Suppressor macrophage treated with lipopolysaccharide for 4 hours (primary cell): ENCODE data around the gene TAS1R3.

Experiments used
- DNase-seq: peaks from one replicate; pipeline ENCODE4 v3.0.0-alpha.2; 2020

The TAS1R3 gene

GRCh38 chr1:1324524-1325287, 6.4 kb upstream of the TAS1R3 start, which contains the start of the genes CPTP and INTS11:
Gene CPTP (plus strand): TSS chr1:1324802. CDS start chr1:1326911, 2,109 bp downstream.
Gene INTS11 (minus strand): TSS chr1:1324660. CDS start chr1:1324608, 52 bp downstream.
- peak; percentile 98 for DNase-seq

DNA sequence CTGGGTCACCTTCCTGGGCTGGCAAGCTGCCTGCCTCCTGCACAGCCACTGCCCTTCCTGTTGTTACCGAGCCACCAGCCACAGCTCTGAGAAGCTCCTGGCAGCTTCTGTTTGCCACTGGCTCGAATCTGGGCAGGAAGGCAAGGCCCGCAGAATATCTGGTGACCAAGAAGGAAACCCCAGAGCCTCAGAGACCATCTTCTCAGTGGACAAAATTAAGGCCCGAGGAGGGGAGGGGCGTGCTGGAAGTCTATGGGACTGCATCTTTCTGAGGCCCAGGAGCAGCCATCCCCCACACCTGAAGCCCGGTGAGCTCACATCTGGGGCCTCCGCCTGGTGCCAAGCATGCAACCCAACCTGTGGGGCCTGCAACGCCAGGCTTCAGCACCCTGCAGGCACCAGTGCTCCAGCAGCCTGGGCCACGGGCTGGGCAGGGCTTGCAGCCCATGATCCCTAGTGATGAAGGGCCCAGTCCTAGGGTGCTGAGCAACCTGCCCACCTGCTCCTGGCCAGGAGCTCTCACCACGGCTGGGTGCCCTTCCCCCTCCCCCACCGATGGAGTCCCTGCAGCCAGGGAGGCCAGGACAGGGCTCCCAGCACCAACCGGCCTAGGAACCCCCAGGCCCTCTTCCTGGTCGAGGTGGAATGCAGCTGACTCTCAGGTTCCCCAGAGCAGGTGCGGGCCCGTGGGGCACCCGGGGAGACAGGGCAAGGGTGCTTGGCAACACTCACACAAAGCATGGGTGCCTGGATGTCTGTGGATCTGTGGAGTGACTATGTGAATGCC, 5.6 kb upstream of the TAS1R3 start:
- DNase-seq: no peak

DNA sequence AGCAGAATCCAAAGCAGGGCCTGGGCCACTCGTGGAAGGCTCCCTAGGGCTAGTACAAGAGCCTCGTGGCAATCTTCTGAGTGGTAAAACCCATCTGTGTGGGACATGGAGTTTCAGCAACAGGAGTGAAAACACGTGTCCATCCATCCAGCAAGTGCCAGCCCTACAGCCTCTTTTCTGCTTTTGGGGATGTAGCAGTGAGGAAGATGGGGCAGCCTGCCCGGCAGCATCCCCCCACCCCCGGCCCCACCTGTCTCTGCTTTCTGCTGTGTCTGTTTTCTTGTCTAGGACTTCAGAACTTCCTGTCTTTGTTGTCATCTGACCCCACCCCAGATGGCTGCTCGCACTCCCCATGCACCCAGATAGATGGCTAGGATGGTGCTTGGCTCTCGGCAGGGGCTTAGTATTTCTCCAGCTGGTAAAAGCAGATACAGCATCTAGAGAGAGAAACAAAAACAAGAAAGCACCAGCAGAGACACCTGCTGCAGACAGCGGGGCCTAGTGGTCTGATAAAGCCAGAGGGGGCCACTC, 4.9 kb upstream of the TAS1R3 start:
- no peak for DNase-seq

DNA sequence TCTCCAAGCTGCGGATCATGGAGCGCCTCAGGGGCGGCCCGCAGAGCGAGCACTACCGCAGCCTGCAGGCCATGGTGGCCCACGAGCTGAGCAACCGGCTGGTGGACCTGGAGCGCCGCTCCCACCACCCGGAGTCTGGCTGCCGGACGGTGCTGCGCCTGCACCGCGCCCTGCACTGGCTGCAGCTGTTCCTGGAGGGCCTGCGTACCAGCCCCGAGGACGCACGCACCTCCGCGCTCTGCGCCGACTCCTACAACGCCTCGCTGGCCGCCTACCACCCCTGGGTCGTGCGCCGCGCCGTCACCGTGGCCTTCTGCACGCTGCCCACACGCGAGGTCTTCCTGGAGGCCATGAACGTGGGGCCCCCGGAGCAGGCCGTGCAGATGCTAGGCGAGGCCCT, 3.8 kb upstream of the TAS1R3 start:
- DNase-seq: no peak

DNA sequence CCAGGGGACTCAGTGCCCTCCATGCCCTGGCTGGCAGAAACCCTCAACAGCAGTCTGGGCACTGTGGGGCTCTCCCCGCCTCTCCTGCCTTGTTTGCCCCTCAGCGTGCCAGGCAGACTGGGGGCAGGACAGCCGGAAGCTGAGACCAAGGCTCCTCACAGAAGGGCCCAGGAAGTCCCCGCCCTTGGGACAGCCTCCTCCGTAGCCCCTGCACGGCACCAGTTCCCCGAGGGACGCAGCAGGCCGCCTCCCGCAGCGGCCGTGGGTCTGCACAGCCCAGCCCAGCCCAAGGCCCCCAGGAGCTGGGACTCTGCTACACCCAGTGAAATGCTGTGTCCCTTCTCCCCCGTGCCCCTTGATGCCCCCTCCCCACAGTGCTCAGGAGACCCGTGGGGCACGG, 2.8 kb upstream of the TAS1R3 start:
- DNase-seq: no peak

DNA sequence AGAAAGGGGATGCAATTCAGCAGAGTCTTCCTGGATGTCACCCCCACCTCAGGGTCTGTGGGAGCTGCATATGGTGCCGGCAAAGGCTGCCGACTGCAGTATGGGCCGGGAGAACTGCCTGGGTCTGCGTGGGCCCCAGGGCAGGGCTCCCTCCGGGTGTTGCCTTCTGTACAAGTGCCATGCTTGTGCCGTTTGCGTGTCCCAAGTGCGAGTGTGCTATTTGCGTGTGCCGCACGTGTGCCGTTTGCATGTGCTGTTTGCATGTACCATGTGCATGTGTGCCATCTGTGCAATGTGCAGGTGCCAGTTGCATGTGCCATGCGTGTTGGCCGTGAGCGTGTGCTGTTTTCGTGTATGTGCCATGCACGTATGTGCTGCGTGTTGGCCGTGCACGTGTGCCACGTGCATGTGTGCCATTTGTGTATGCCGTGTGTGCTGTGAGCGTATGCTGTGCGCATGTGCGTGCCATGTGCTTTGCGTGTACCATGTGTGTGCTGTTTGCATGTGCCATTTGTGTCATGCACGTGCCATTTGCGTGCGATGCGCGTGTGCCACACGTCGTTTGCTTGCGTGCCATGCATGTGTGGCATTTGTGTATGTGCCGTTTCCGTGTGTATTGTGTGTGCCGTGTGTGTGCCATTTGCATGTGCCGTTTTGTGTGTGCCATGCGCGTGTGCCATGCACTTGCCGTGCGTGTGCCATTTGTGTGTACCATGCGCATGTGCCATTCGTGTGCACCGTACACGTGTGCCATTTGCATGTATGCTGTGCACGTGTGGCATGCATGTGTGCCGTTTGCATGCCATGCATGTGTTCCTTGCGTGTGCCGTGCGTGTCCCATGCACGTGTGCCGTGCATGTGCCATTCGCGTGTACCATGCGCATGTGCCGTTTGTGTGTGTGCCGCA, 1.5 kb upstream of the TAS1R3 start:
- DNase-seq: no peak

- DNase-seq: no peak
Measured at GRCh38 chr1:1330366-1331067, 563 bp upstream of the TAS1R3 start.

- DNase-seq: no peak
Measured at GRCh38 chr1:1332031-1332755, 1.1 kb downstream of the TAS1R3 start.

DNA sequence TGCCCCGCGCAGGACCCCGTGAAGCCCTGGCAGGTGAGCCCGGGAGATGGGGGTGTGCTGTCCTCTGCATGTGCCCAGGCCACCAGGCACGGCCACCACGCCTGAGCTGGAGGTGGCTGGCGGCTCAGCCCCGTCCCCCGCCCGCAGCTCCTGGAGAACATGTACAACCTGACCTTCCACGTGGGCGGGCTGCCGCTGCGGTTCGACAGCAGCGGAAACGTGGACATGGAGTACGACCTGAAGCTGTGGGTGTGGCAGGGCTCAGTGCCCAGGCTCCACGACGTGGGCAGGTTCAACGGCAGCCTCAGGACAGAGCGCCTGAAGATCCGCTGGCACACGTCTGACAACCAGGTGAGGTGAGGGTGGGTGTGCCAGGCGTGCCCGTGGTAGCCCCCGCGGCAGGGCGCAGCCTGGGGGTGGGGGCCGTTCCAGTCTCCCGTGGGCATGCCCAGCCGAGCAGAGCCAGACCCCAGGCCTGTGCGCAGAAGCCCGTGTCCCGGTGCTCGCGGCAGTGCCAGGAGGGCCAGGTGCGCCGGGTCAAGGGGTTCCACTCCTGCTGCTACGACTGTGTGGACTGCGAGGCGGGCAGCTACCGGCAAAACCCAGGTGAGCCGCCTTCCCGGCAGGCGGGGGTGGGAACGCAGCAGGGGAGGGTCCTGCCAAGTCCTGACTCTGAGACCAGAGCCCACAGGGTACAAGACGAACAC, 1.8 kb downstream of the TAS1R3 start:
- DNase-seq: no peak

- DNase-seq: no peak
Measured at GRCh38 chr1:1333551-1334241, 2.6 kb downstream of the TAS1R3 start.

DNA sequence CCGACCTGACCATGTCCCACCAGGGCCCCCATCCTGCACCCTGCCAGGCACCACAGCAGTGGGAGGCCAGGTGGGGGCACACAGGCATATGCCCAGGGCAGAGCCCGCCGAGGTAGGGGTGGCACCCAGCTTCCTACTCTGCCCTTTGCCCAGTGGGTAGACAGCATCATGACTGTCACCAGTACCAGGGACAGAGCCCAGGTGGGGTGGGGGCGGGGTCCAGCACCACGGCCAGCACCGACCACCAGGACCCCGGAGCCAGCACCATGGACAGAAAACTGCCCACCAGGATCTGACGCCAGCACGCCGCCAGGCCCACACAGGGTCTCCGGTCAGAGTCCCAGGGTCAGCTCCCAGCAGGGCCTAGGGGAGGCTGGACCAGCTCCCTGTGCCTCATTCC, 3.8 kb downstream of the TAS1R3 start:
- DNase-seq: no peak

DNA sequence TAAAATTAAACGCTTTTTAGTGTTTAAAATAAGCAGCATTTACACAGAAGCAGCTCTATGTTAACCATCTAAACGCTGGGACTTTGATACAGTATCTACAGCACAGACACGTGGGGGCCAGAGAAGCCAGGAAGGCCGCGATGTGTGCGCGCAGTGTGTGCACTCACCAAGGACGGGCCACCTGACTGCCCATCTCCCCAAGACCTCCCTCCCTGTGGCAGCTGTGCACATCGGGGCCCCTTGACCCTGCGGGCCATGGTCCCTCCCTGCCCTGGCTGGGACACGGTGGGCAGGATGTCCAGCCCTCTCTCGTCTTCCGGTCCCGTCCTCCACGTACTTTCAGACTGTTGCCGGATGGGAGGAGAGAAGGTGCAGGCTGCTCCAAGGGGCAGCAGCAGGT, 4.2 kb downstream of the TAS1R3 start:
- no peak for DNase-seq

- DNase-seq: no peak
Measured at GRCh38 chr1:1335792-1336248, 4.7 kb downstream of the TAS1R3 start.

DNA sequence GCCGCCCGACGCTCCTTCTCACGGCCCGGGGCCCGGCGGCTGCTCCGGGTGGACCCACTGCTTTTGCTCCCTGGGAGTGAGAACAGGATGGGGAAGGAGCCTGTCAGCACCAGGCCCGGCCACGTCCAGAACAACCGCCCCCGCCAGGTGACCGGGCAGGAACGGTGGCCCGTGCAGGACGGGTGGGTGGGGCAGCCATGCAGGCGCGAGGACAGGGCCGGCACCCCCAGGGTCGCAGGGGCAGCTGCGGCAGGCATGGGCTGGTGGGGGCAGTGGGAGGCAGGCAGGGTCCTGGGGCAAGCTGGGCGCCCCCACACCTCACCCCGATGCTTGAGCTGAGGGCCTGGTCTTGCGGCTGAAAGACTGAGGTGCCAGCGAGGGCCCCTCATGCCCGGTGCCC, 5.4 kb downstream of the TAS1R3 start:
- DNase-seq: no peak

- no peak for DNase-seq
Measured at GRCh38 chr1:1336931-1337792, 6.1 kb downstream of the TAS1R3 start.

DNA sequence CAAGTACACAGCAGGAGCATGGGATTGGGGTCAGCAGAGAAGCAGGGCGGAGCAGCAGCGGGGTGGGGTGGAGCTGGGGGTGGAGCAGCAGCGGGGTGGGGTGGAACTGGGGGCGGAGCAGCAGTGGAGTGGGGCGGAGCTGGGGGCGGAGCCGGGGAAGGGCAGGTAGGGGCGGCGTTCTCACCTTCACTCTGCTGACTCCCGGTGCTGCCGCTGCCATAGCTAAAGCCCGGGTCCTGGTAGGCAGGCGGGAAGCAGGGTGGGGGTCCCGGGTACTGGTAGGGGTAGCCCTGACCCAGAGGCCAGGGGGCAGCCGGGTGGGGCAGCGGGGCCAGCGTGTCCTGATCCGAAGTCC, 6.7 kb downstream of the TAS1R3 start:
- DNase-seq: no peak

- DNase-seq: no peak
Measured at GRCh38 chr1:1338278-1338677, 7.2 kb downstream of the TAS1R3 start.

- no peak for DNase-seq
Measured at GRCh38 chr1:1340185-1340584, 9.1 kb downstream of the TAS1R3 start.
